Astrocyte (in vitro differentiated cells and primary cell): Measurements from ENCODE around the gene ZMYND8. TPM values are rescaled to one million over a fixed set of nuclear protein-coding genes. Genes with fewer than 3 reads are reported as not detected.

Experiments used
- DNase-seq: peaks from one replicate; pipeline ENCODE4 v3.0.0-alpha.2; 2010; ENCODE audit warnings: low read depth
- FAIRE-seq: peaks from 2 replicates; lab custom pipeline; 2011; peaks lifted over from hg19 to GRCh38; lab: Jason Lieb, UNC
- H2AFZ ChIP-seq: 2 replicates; pipeline ENCODE4 v1.6.0; 2012; ENCODE audit warnings: low read depth, low read length, inconsistent platforms
- H3K27ac ChIP-seq: 2 replicates; pipeline ENCODE4 v1.5.1; 2011; ENCODE audit warnings: low read depth, low read length, inconsistent platforms
- H3K27me3 ChIP-seq: 2 replicates; pipeline ENCODE4 v1.6.0; 2011; ENCODE audit warnings: low read length, inconsistent platforms; ENCODE audit not compliant: insufficient read depth
- H3K36me3 ChIP-seq: 2 replicates; pipeline ENCODE4 v1.5.1; 2011; ENCODE audit warnings: low read length, inconsistent platforms; ENCODE audit not compliant: insufficient read depth
- H3K4me1 ChIP-seq: 2 replicates; pipeline ENCODE4 v1.5.1; 2011; ENCODE audit warnings: low read length, inconsistent platforms; ENCODE audit not compliant: insufficient read depth
- H3K4me2 ChIP-seq: 2 replicates; pipeline ENCODE4 v1.6.0; 2012; ENCODE audit warnings: low read length, inconsistent platforms
- H3K4me3 ChIP-seq: 2 replicates; pipeline ENCODE4 v1.5.1; 2011; ENCODE audit warnings: low read depth, mild to moderate bottlenecking, low read length, inconsistent platforms; ENCODE audit not compliant: insufficient read depth
- H3K79me2 ChIP-seq: 2 replicates; pipeline ENCODE4 v1.6.0; 2012; ENCODE audit warnings: mild to moderate bottlenecking, low read length, inconsistent platforms; ENCODE audit not compliant: insufficient read depth
- H3K9ac ChIP-seq: 2 replicates; pipeline ENCODE4 v1.6.0; 2012; ENCODE audit warnings: mild to moderate bottlenecking, low read length, inconsistent platforms
- H3K9me3 ChIP-seq: 2 replicates; pipeline ENCODE4 v1.5.1; 2012; ENCODE audit warnings: low read depth, mild to moderate bottlenecking, low read length, inconsistent platforms; ENCODE audit not compliant: insufficient read depth
- H4K20me1 ChIP-seq: 2 replicates; pipeline ENCODE4 v1.6.0; 2012; ENCODE audit warnings: low read length, inconsistent platforms; ENCODE audit not compliant: insufficient read depth
- H3K27ac Mint-ChIP-seq: one replicate; pipeline ENCODE4 v1.8.0; 2021; ENCODE audit warnings: mild to moderate bottlenecking, mixed read lengths; ENCODE audit not compliant: unreplicated experiment
- H3K27me3 Mint-ChIP-seq: one replicate; pipeline ENCODE4 v1.8.0; 2021; ENCODE audit warnings: low read depth, mixed read lengths; ENCODE audit not compliant: unreplicated experiment
- H3K36me3 Mint-ChIP-seq: one replicate; pipeline ENCODE4 v1.8.0; 2021; ENCODE audit warnings: low read depth, mixed read lengths; ENCODE audit not compliant: unreplicated experiment
- H3K4me1 Mint-ChIP-seq: one replicate; pipeline ENCODE4 v1.8.0; 2021; ENCODE audit warnings: low read depth, mixed read lengths; ENCODE audit not compliant: unreplicated experiment
- H3K4me3 Mint-ChIP-seq: one replicate; pipeline ENCODE4 v1.8.0; 2021; ENCODE audit warnings: mild to moderate bottlenecking, moderate library complexity, mixed read lengths; ENCODE audit not compliant: unreplicated experiment
- H3K9me3 Mint-ChIP-seq: one replicate; pipeline ENCODE4 v1.8.0; 2021; ENCODE audit warnings: mild to moderate bottlenecking, mixed read lengths; ENCODE audit not compliant: unreplicated experiment
- EZH2 ChIP-seq: IDR thresholded peaks from 2 replicates; pipeline ENCODE4 v1.6.1; 2012; ENCODE audit warnings: mild to moderate bottlenecking, low read length, inconsistent platforms; ENCODE audit not compliant: insufficient read depth
- total RNA-seq: library from RNA; stranded (reverse); gene quantifications from 2 replicates; pipeline ENCODE4 v1.2.1, GENCODE V29; 2021
- TF ChIP-seq, protein P1 (sequence below): IDR thresholded peaks from 2 replicates; pipeline ENCODE4 v1.5.1; 2011; ENCODE audit warnings: low read depth, mild to moderate bottlenecking, inconsistent platforms, low read length, moderate library complexity; ENCODE audit not compliant: insufficient read depth

The ZMYND8 gene
- total RNA-seq, 1 donor from 2014 or later, result 45.8 TPM

- TF ChIP-seq, protein P1, sequence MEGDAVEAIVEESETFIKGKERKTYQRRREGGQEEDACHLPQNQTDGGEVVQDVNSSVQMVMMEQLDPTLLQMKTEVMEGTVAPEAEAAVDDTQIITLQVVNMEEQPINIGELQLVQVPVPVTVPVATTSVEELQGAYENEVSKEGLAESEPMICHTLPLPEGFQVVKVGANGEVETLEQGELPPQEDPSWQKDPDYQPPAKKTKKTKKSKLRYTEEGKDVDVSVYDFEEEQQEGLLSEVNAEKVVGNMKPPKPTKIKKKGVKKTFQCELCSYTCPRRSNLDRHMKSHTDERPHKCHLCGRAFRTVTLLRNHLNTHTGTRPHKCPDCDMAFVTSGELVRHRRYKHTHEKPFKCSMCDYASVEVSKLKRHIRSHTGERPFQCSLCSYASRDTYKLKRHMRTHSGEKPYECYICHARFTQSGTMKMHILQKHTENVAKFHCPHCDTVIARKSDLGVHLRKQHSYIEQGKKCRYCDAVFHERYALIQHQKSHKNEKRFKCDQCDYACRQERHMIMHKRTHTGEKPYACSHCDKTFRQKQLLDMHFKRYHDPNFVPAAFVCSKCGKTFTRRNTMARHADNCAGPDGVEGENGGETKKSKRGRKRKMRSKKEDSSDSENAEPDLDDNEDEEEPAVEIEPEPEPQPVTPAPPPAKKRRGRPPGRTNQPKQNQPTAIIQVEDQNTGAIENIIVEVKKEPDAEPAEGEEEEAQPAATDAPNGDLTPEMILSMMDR, result no peak
- no peak for TF ChIP-seq EZH2
- H4K20me1 ChIP-seq, result no peaks in the 10 kb centered on the region
- H3K9ac ChIP-seq, result no peak overlapping the region
- H3K27me3 Mint-ChIP-seq, result no peaks in the 10 kb centered on the region
- DNase-seq (no peak), FAIRE-seq (no peak)
- H3K79me2 ChIP-seq, result no peaks in the 10 kb centered on the region
- H3K27ac ChIP-seq, result no peak overlapping the region
- no peaks in the 10 kb centered on the region for H3K27me3 ChIP-seq
- H3K9me3 ChIP-seq, result no peaks in the 10 kb centered on the region
- no peaks in the 10 kb centered on the region for H3K4me1 Mint-ChIP-seq
- H3K36me3 ChIP-seq, result peaks cover 62% of the 10 kb centered on the region
- H3K4me3 Mint-ChIP-seq, result no peak overlapping the region
- H2AFZ ChIP-seq, result no peak overlapping the region
- H3K9me3 Mint-ChIP-seq, result no peaks in the 10 kb centered on the region
- H3K4me1 ChIP-seq, result no peaks in the 10 kb centered on the region
- no peak overlapping the region for H3K4me2 ChIP-seq
- no peak overlapping the region for H3K27ac Mint-ChIP-seq
- H3K36me3 Mint-ChIP-seq, result peaks cover 23% of the 10 kb centered on the region
- no peak overlapping the region for H3K4me3 ChIP-seq
Observed at GRCh38 chr20:47286681-47287080, 69.8 kb downstream of the ZMYND8 start.

- H3K27me3 ChIP-seq, result no peaks in the 10 kb centered on the region
- H3K36me3 ChIP-seq, result peaks cover 60% of the 10 kb centered on the region
- H2AFZ ChIP-seq, result no peak overlapping the region
- Mint-ChIP-seq H3K4me3 (no peak overlapping the region), H3K4me1 (peaks cover 4% of the 10 kb centered on the region), H3K9me3 (no peaks in the 10 kb centered on the region), H3K36me3 (peaks cover 28% of the 10 kb centered on the region), H3K27ac (no peak overlapping the region), H3K27me3 (no peaks in the 10 kb centered on the region)
- FAIRE-seq, result no peak
- no peak for DNase-seq
- no peak overlapping the region for H3K4me3 ChIP-seq
- no peak overlapping the region for H3K4me2 ChIP-seq
- no peaks in the 10 kb centered on the region for H4K20me1 ChIP-seq
- no peak overlapping the region for H3K9ac ChIP-seq
- no peaks in the 10 kb centered on the region for H3K79me2 ChIP-seq
- no peaks in the 10 kb centered on the region for H3K4me1 ChIP-seq
- H3K9me3 ChIP-seq, result no peaks in the 10 kb centered on the region
- no peak for TF ChIP-seq EZH2
- TF ChIP-seq, protein P1, result no peak
- no peak overlapping the region for H3K27ac ChIP-seq
Observed at GRCh38 chr20:47285189-47285588, 71.3 kb downstream of the ZMYND8 start.

- no peak overlapping the region for H3K4me3 Mint-ChIP-seq
- Histone ChIP-seq H3K4me2 (no peak overlapping the region), H3K36me3 (peaks cover 56% of the 10 kb centered on the region), H3K27me3 (no peaks in the 10 kb centered on the region), H3K4me3 (no peak overlapping the region), H3K79me2 (no peaks in the 10 kb centered on the region), H3K9ac (no peak overlapping the region), H3K4me1 (peaks cover 1% of the 10 kb centered on the region), H3K9me3 (no peaks in the 10 kb centered on the region), H3K27ac (no peak overlapping the region), H2AFZ (no peak overlapping the region), H4K20me1 (no peaks in the 10 kb centered on the region)
- no peaks in the 10 kb centered on the region for H3K27me3 Mint-ChIP-seq
- H3K27ac Mint-ChIP-seq, result no peak overlapping the region
- peaks cover 25% of the 10 kb centered on the region for H3K36me3 Mint-ChIP-seq
- H3K9me3 Mint-ChIP-seq, result no peaks in the 10 kb centered on the region
- peaks cover 4% of the 10 kb centered on the region for H3K4me1 Mint-ChIP-seq
- FAIRE-seq, result no peak
- no peak for DNase-seq
- TF ChIP-seq EZH2, result no peak
- TF ChIP-seq, protein P1, result no peak
Observed at GRCh38 chr20:47284373-47284772, 72.1 kb downstream of the ZMYND8 start.
